Measurements from ENCODE around the gene GIT1.

The GIT1 gene

GRCh38 chr17:29557739-29558116, 31.7 kb downstream of the GIT1 start:
- no peak overlapping the region for H3K4me2 ChIP-seq
- H3K4me1 ChIP-seq (ENCODE audit: low read depth, poor library complexity, severe bottlenecking), result no peaks in the 10 kb centered on the region
- no peaks in the 10 kb centered on the region for H3K79me2 ChIP-seq (ENCODE audit: insufficient read depth, low read depth)
- H3K9ac ChIP-seq, result no peak overlapping the region
- TF ChIP-seq CTCF (conservative IDR thresholded peaks at IDR 0.05; ENCODE audit: low read depth, low read length), result no peak
- no peak overlapping the region for H3K4me3 ChIP-seq (IDR thresholded peaks at IDR 0.05; ENCODE audit: insufficient read depth, low read depth, low read length)
- H4K20me1 ChIP-seq (ENCODE audit: insufficient read depth), result no peaks in the 10 kb centered on the region
- no peak overlapping the region for H2AFZ ChIP-seq (ENCODE audit: low read depth)
- H3K27ac ChIP-seq, result no peak overlapping the region
- no peaks in the 10 kb centered on the region for H3K36me3 ChIP-seq (ENCODE audit: insufficient read depth)
- no peaks in the 10 kb centered on the region for H3K27me3 ChIP-seq (ENCODE audit: insufficient read depth, low read depth)

GRCh38 chr17:29557085-29557738, 32.2 kb downstream of the GIT1 start:
- no peak overlapping the region for H3K4me3 ChIP-seq (IDR thresholded peaks at IDR 0.05; ENCODE audit: insufficient read depth, low read depth, low read length)
- no peak overlapping the region for H3K27ac ChIP-seq
- no peak overlapping the region for H2AFZ ChIP-seq (ENCODE audit: low read depth)
- no peak for TF ChIP-seq CTCF (conservative IDR thresholded peaks at IDR 0.05; ENCODE audit: low read depth, low read length)
- no peaks in the 10 kb centered on the region for H3K36me3 ChIP-seq (ENCODE audit: insufficient read depth)
- no peak overlapping the region for H3K9ac ChIP-seq
- no peaks in the 10 kb centered on the region for H3K79me2 ChIP-seq (ENCODE audit: insufficient read depth, low read depth)
- H4K20me1 ChIP-seq (ENCODE audit: insufficient read depth), result no peaks in the 10 kb centered on the region
- no peaks in the 10 kb centered on the region for H3K27me3 ChIP-seq (ENCODE audit: insufficient read depth, low read depth)
- H3K4me1 ChIP-seq (ENCODE audit: low read depth, poor library complexity, severe bottlenecking), result no peaks in the 10 kb centered on the region
- H3K4me2 ChIP-seq, result no peak overlapping the region

- no peak overlapping the region for H3K27ac ChIP-seq
- H3K79me2 ChIP-seq (ENCODE audit: insufficient read depth, low read depth), result no peaks in the 10 kb centered on the region
- no peaks in the 10 kb centered on the region for H3K27me3 ChIP-seq (ENCODE audit: insufficient read depth, low read depth)
- no peaks in the 10 kb centered on the region for H3K4me1 ChIP-seq (ENCODE audit: low read depth, poor library complexity, severe bottlenecking)
- no peak for TF ChIP-seq CTCF (conservative IDR thresholded peaks at IDR 0.05; ENCODE audit: low read depth, low read length)
- no peak overlapping the region for H3K4me2 ChIP-seq
- no peak overlapping the region for H3K9ac ChIP-seq
- H3K4me3 ChIP-seq (IDR thresholded peaks at IDR 0.05; ENCODE audit: insufficient read depth, low read depth, low read length), result no peak overlapping the region
- H3K36me3 ChIP-seq (ENCODE audit: insufficient read depth), result no peaks in the 10 kb centered on the region
- no peak overlapping the region for H2AFZ ChIP-seq (ENCODE audit: low read depth)
- H4K20me1 ChIP-seq (ENCODE audit: insufficient read depth), result no peaks in the 10 kb centered on the region
Observed at GRCh38 chr17:29555840-29556239, 33.6 kb downstream of the GIT1 start.

GRCh38 chr17:29549177-29549923, 40.1 kb downstream of the GIT1 start:
- Histone ChIP-seq H3K27me3 (ENCODE audit: insufficient read depth, low read depth) (no peaks in the 10 kb centered on the region), H2AFZ (ENCODE audit: low read depth) (no peak overlapping the region), H4K20me1 (ENCODE audit: insufficient read depth) (no peaks in the 10 kb centered on the region), H3K4me2 (peak overlapping the region; percentile 19), H3K79me2 (ENCODE audit: insufficient read depth, low read depth) (no peaks in the 10 kb centered on the region), H3K36me3 (ENCODE audit: insufficient read depth) (no peaks in the 10 kb centered on the region), H3K4me1 (ENCODE audit: low read depth, poor library complexity, severe bottlenecking) (peaks cover 21% of the 10 kb centered on the region), H3K9ac (no peak overlapping the region), H3K4me3 (IDR thresholded peaks at IDR 0.05; ENCODE audit: insufficient read depth, low read depth, low read length) (no peak overlapping the region), H3K27ac (peak overlapping the region; percentile 41)
- no peak for TF ChIP-seq CTCF (conservative IDR thresholded peaks at IDR 0.05; ENCODE audit: low read depth, low read length)

Data from KMS-11 (cell line).